Esophagus muscularis mucosa (tissue), 4 donors: Measurements from ENCODE around the gene TEDC1. TPM values are rescaled to one million over a fixed set of nuclear protein-coding genes. Genes with fewer than 3 reads are reported as not detected.

ENCODE experiments used
- DNase-seq: peaks from one replicate; pipeline ENCODE4 v3.0.0-alpha.2; 2017; ENCODE audit errors: extremely low spot score
- H3K27ac ChIP-seq, 4 donors: fragments of 200-600 bp; sonication (generic); replicated peaks in 1 of 4; 1 replicate in 3 of 4; 2 replicates in 1 of 4; pipeline ENCODE4 v1.5.1; 2016 to 2019; ENCODE audit warnings: mild to moderate bottlenecking in 1 of 4
- H3K27me3 ChIP-seq, 4 donors: fragments of 200-600 bp; sonication (generic); one replicate each; pipeline versions ENCODE4 v1.5.1 to v1.6.0; 2016 to 2019
- H3K36me3 ChIP-seq, 4 donors: fragments of 200-600 bp; sonication (generic); one replicate each; pipeline ENCODE4 v1.5.1; 2016 to 2019
- H3K4me1 ChIP-seq, 4 donors: fragments of 200-600 bp; sonication (generic); one replicate each; pipeline ENCODE4 v1.5.1; 2016 to 2019
- H3K4me3 ChIP-seq, 4 donors: fragments of 200-600 bp; sonication (generic); 1 replicate in 2 of 4; 2 replicates in 2 of 4; pipeline ENCODE4 v1.5.1; 2016 to 2019; ENCODE audit warnings: mild to moderate bottlenecking in 4 of 4, moderate library complexity in 1 of 4
- H3K9me3 ChIP-seq, 4 donors: fragments of 200-600 bp; sonication (generic); 1 replicate in 3 of 4; 2 replicates in 1 of 4; pipeline ENCODE4 v1.5.1; 2016 to 2019
- CTCF ChIP-seq, 3 experiments: fragments of 200-600 bp in 2 of 3; fragments of 450-650 bp in 1 of 3; sonication (generic) in 2 of 3; IDR thresholded peaks; one replicate each; pipeline ENCODE4 v1.5.1; 2017 to 2019; ENCODE audit warnings: antibody characterized with exemption in 3 of 3, mild to moderate bottlenecking in 2 of 3, moderate library complexity in 1 of 3
- EP300 ChIP-seq: sonication (generic); formaldehyde crosslinking; IDR thresholded peaks from one replicate; pipeline ENCODE4 v1.6.1; 2017; ENCODE audit warnings: antibody characterized with exemption
- POLR2A ChIP-seq: fragments of 450-650 bp; IDR thresholded peaks from one replicate; pipeline ENCODE4 v1.6.1; 2017; ENCODE audit warnings: antibody characterized with exemption, moderate library complexity, mild to moderate bottlenecking, low read depth
- POLR2AphosphoS5 ChIP-seq, 2 donors: sonication (generic); formaldehyde crosslinking; IDR thresholded peaks; one replicate each; pipeline ENCODE4 v1.6.1; 2017; ENCODE audit warnings: antibody characterized with exemption in 2 of 2
- WGBS: methylation state at CpG from one replicate; pipeline ENCODE4 v1.1.5; 2018; 5-methylcytosine and 5-hydroxymethylcytosine counted together
- intact Hi-C: fragments of 100-400 bp; cut with DNase I; formaldehyde crosslinking; loops from one replicate; pipeline ENCODE4 v1.15.1; 2023
- total RNA-seq, 4 donors: library from RNA; depleted of rRNA; stranded (reverse); fragments of >200 nt; gene quantifications; one replicate each; pipeline versions ENCODE4 v1.1.0 to v1.2.1, GENCODE V29; 2016

TEDC1 gene
- total RNA-seq, 4 donors from 2014 or later: 3.8 to 6.6 (median 4.7) TPM

GRCh38 chr14:105475269-105476096 is 15.6 kb upstream of the TEDC1 start:
- TF ChIP-seq POLR2A: no peak
- peak in 1 of 2 donors; percentile 57 for TF ChIP-seq POLR2AphosphoS5 (IDR thresholded peaks at IDR 0.05)
- no peak for DNase-seq

DNA sequence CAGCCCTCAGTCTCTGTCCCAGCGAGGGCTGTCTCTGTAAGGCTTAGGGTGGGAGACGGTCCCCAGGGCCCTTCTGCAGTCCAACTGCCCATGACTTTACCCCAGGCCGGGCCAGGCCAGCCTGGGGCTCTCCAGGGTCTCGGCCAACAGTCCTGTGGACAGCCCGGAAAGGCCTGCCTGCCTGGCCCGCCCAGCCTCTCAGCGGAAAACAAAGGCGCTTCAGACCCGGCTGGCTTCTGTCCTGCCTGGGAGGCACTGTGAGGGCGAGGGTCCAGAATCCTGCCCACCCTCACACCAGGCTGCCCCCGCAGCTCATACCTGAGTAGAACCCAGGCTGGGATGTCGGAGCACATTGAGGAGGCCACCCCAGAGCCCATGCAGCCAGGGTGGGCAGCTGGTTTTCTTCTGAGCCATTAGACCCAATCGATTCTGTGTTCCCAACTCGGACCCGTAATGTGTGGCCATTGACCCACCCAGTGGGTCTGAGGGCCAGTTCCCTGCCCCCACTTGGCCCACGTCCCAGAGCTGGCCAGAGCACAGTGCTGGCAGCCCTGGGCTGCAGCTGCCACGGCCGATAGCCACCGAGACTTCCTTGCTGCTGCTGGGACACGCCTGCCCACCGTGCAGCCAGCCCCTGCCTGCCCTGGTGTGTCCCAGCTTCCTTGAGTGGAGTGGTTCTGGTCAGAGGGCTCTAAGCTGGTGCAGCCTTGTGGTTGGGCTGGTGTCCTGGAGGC is 14.8 kb upstream of the TEDC1 start:
- Histone ChIP-seq H3K9me3 (no peaks in the 10 kb centered on the region), H3K4me1 (peaks cover 68 to 94% (median 92%) of the 10 kb centered on the region in 4 donors), H3K27me3 (peaks cover 0 to 3% (median 0%) of the 10 kb centered on the region in 4 donors), H3K36me3 (peaks cover 3 to 32% (median 20%) of the 10 kb centered on the region in 4 donors), H3K4me3 (peak overlapping the region; percentile 94 to 99 (median 98)), H3K27ac (peak overlapping the region; percentile 92 to 99 (median 94))
- WGBS: 18% methylated on average over 4 of the region's 21 CpGs
- intact Hi-C loops: no loop called here
- no peak for DNase-seq
- TF ChIP-seq POLR2AphosphoS5 (IDR thresholded peaks at IDR 0.05): peak; percentile 34 to 57
- no peak for TF ChIP-seq EP300
- no peak for TF ChIP-seq CTCF (IDR thresholded peaks at IDR 0.05)
- no peak for TF ChIP-seq POLR2A

More at GRCh38 chr14:105475269-105476096, 15.6 kb upstream of the TEDC1 start:
- H3K27me3 ChIP-seq: peaks cover 0 to 3% (median 0%) of the 10 kb centered on the region in 4 donors
- H3K9me3 ChIP-seq: no peaks in the 10 kb centered on the region
- intact Hi-C loops: no loop called here
- peaks cover 68 to 94% (median 92%) of the 10 kb centered on the region in 4 donors for H3K4me1 ChIP-seq
- WGBS: 7% methylated on average over 5 of the region's 48 CpGs
- H3K4me3 ChIP-seq: peak overlapping the region; percentile 94 to 99 (median 98)
- H3K27ac ChIP-seq: peak overlapping the region; percentile 92 to 99 (median 94)
- H3K36me3 ChIP-seq: peaks cover 3 to 32% (median 24%) of the 10 kb centered on the region in 4 donors

- peak overlapping the region; percentile 92 to 99 (median 94) for H3K27ac ChIP-seq
- H3K9me3 ChIP-seq: no peaks in the 10 kb centered on the region
- peaks cover 0 to 3% (median 0%) of the 10 kb centered on the region in 4 donors for H3K27me3 ChIP-seq
- H3K36me3 ChIP-seq: peaks cover 3 to 32% (median 20%) of the 10 kb centered on the region in 4 donors
- peak overlapping the region; percentile 94 to 99 (median 98) for H3K4me3 ChIP-seq
- peaks cover 68 to 94% (median 92%) of the 10 kb centered on the region in 4 donors for H3K4me1 ChIP-seq
- no peak for TF ChIP-seq POLR2A
- TF ChIP-seq EP300: no peak
- no peak for TF ChIP-seq POLR2AphosphoS5 (IDR thresholded peaks at IDR 0.05)
- no peak for TF ChIP-seq CTCF (IDR thresholded peaks at IDR 0.05)
- DNase-seq: no peak
- intact Hi-C loops: no loop called here
- WGBS: 20% methylated on average over 9 of the region's 16 CpGs
These were observed 14.0 kb upstream of the TEDC1 start for GRCh38 chr14:105476831-105477659.

DNA sequence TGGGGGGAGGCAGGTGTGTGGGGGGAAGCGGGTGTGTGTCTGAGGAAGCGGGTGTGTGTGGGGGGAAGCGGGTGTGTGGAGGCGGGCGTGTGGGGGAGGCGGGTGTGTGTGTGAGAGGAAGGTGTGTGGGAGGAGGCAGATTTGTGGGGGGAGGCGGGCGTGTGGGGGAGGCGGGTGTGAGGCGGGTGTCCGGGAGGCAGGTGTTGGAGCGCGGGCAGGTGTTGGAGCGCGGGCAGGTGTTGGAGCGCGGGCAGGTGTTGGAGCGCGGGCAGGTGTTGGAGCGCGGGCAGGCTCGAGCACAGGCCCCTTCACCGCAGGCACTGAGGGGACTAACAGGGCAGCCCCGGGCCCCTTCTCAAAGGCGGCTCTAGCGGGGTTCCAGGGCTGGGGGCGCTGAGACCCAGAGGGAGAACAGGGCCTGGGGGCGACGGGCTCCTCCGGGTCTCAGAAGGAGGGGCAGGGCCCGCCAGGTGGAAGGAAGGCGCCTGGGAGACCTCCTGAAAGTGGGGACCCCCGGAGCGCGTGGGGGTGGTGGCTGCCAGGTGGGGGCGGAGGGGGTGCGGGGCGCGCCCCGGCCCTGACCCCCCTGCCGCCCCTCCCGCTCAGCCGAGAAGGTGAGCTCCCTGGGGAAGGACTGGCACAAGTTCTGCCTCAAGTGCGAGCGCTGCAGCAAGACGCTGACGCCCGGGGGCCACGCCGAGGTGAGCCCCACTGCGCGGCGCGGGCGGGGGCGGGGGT is 13.2 kb upstream of the TEDC1 start:
- no peak for DNase-seq
- no peaks in the 10 kb centered on the region for H3K9me3 ChIP-seq
- peak overlapping the region; percentile 94 to 99 (median 98) for H3K4me3 ChIP-seq
- intact Hi-C loops: no loop called here
- peaks cover 3 to 32% (median 20%) of the 10 kb centered on the region in 4 donors for H3K36me3 ChIP-seq
- WGBS: 70% methylated on average over 21 of the region's 56 CpGs
- peaks cover 68 to 94% (median 92%) of the 10 kb centered on the region in 4 donors for H3K4me1 ChIP-seq
- peaks cover 0 to 3% (median 0%) of the 10 kb centered on the region in 4 donors for H3K27me3 ChIP-seq
- peak overlapping the region; percentile 93 to 99 (median 94) for H3K27ac ChIP-seq
- no peak for TF ChIP-seq CTCF (IDR thresholded peaks at IDR 0.05)
- TF ChIP-seq EP300: no peak
- no peak for TF ChIP-seq POLR2AphosphoS5 (IDR thresholded peaks at IDR 0.05)
- TF ChIP-seq POLR2A: no peak
